Measurements from ENCODE around the gene ITPK1. TPM values are rescaled to one million over a fixed set of nuclear protein-coding genes. Genes with fewer than 3 reads are reported as not detected.

The ITPK1 gene
- polyA plus RNA-seq, 1 of the 3 experiments (the other 2 are of a cell fraction): 23.2 TPM

DNA sequence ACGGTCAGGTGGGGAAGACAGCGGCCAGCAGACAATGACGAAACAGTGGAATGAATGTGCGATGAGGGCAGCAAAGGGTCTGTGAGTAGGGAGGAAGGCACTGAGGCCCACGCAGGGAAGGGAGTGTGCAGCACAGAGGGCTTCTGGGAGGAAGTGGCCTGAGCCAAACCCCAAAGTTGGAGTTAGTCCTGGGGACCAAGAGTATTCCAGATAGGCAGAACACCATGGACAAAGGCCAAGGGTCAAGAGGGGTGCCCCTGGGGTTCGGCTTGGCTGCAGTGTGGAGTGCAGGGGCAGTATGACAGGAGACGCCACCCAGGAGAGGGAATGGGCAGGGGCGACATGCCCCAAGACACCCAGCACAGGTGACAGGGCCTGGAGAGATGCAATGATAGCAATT, 134.0 kb downstream of the ITPK1 start (continued):
- TF ChIP-seq, protein P1, sequence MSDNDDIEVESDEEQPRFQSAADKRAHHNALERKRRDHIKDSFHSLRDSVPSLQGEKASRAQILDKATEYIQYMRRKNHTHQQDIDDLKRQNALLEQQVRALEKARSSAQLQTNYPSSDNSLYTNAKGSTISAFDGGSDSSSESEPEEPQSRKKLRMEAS (IDR thresholded peaks at IDR 0.05; ENCODE audit: low read depth): no peak
- TF ChIP-seq MEF2A (IDR thresholded peaks at IDR 0.05; ENCODE audit: borderline replicate concordance, low read depth) (no peak), MXI1 (IDR thresholded peaks at IDR 0.05; ENCODE audit: low read depth, low read length) (no peak), GABPA (IDR thresholded peaks at IDR 0.05; ENCODE audit: low read depth) (no peak), NFIC (IDR thresholded peaks at IDR 0.05; ENCODE audit: borderline replicate concordance) (no peak)
- TF ChIP-seq, protein P2, sequence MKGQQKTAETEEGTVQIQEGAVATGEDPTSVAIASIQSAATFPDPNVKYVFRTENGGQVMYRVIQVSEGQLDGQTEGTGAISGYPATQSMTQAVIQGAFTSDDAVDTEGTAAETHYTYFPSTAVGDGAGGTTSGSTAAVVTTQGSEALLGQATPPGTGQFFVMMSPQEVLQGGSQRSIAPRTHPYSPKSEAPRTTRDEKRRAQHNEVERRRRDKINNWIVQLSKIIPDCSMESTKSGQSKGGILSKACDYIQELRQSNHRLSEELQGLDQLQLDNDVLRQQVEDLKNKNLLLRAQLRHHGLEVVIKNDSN (IDR thresholded peaks at IDR 0.05; ENCODE audit: borderline replicate concordance, low read depth): no peak
- TF ChIP-seq, protein P3, sequence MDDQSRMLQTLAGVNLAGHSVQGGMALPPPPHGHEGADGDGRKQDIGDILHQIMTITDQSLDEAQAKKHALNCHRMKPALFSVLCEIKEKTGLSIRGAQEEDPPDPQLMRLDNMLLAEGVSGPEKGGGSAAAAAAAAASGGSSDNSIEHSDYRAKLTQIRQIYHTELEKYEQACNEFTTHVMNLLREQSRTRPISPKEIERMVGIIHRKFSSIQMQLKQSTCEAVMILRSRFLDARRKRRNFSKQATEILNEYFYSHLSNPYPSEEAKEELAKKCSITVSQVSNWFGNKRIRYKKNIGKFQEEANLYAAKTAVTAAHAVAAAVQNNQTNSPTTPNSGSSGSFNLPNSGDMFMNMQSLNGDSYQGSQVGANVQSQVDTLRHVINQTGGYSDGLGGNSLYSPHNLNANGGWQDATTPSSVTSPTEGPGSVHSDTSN (IDR thresholded peaks at IDR 0.05): no peak

DNA sequence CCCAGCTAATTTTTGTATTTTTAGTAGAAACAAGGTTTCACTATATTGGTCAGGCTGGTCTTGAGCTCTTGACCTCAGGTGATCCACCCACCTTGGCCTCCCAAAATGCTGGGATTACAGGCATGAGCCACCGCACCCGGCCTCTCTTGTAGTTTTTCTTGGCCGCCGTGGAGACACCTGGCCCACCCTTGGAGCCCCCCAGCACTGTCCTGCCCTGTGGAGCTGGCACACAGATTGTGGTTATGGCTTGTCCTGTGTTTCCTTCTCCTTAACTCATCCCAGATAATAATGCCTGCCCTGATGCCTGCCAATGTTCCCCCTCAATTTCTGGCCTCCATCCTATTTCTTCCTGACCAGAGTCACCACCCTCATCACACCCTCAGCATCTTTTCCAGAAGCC, 134.9 kb downstream of the ITPK1 start:
- POLR2A ChIA-PET: no interaction called here
- no peaks in the 10 kb centered on the region for H3K27me3 ChIP-seq (ENCODE audit: insufficient read depth)
- H3K4me2 ChIP-seq: no peak overlapping the region
- H3K9me2 ChIP-seq: no peaks in the 10 kb centered on the region
- 96% methylated on average over 4 of the region's 4 CpGs for WGBS (ENCODE audit: low lambda C conversion rate)
- H3F3A ChIP-seq (replicated peaks; ENCODE audit: insufficient read depth): no peaks in the 10 kb centered on the region
- peaks cover 0 to 9% of the 10 kb centered on the region in 2 experiments; a peak in 1 of 4 replicates for H3K4me1 ChIP-seq (ENCODE audit: control insufficient read depth in 1 of 2, insufficient read depth in 2 of 2, low read depth in 1 of 2, low read length in 1 of 2)
- no peaks in the 10 kb centered on the region for H4K20me1 ChIP-seq (ENCODE audit: insufficient read depth)
- no peak for DNase-seq
- no peak overlapping the region for H3K27ac ChIP-seq (ENCODE audit: low read depth in 2 of 2, low read length in 1 of 2)
- H3K79me2 ChIP-seq (ENCODE audit: insufficient read depth): no peaks in the 10 kb centered on the region
- no peaks in the 10 kb centered on the region for H3K9me3 ChIP-seq
- no peak overlapping the region for H3K4me3 ChIP-seq (ENCODE audit: low read depth in 2 of 2, low read length in 1 of 2)
- H3K9ac ChIP-seq: no peak overlapping the region
- TF ChIP-seq, protein P4, sequence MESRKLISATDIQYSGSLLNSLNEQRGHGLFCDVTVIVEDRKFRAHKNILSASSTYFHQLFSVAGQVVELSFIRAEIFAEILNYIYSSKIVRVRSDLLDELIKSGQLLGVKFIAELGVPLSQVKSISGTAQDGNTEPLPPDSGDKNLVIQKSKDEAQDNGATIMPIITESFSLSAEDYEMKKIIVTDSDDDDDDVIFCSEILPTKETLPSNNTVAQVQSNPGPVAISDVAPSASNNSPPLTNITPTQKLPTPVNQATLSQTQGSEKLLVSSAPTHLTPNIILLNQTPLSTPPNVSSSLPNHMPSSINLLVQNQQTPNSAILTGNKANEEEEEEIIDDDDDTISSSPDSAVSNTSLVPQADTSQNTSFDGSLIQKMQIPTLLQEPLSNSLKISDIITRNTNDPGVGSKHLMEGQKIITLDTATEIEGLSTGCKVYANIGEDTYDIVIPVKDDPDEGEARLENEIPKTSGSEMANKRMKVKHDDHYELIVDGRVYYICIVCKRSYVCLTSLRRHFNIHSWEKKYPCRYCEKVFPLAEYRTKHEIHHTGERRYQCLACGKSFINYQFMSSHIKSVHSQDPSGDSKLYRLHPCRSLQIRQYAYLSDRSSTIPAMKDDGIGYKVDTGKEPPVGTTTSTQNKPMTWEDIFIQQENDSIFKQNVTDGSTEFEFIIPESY (IDR thresholded peaks at IDR 0.05; ENCODE audit: borderline replicate concordance, low read depth): no peak
- TF ChIP-seq ELF1 (IDR thresholded peaks at IDR 0.05): no peak
- TF ChIP-seq JUND (IDR thresholded peaks at IDR 0.05): no peak
- no peak for TF ChIP-seq FOXJ3 (CRISPR knock-in tag; IDR thresholded peaks at IDR 0.05)
- no peak for TF ChIP-seq POLR2AphosphoS5 (IDR thresholded peaks at IDR 0.05; ENCODE audit: low read depth, low read length)
- no peak overlapping the region for H2AFZ ChIP-seq (ENCODE audit: low read depth)
- CTCF ChIA-PET: no interaction called here
- no peaks in the 10 kb centered on the region for H3K36me3 ChIP-seq (replicated peaks in 1 of 2; ENCODE audit: control insufficient read depth in 1 of 2, insufficient read depth in 2 of 2, low read length in 1 of 2)

Measured in SK-N-SH (cell line).